Measurements from ENCODE around the gene FXYD6.

GRCh38 chr11:117849781-117850414 lies 26.6 kb downstream of the FXYD6 start:
- TF ChIP-seq CTCF (IDR thresholded peaks at IDR 0.05) (no peak), POLR2A (IDR thresholded peaks at IDR 0.05) (no peak), EP300 (IDR thresholded peaks at IDR 0.05) (no peak)

All from stomach (tissue), 4 donors.